CD14-positive monocyte (primary cell): ENCODE results near the gene HOXD10. TPM values are rescaled to one million over a fixed set of nuclear protein-coding genes. Genes with fewer than 3 reads are reported as not detected.
A peak's percentile ranks its signal among the peaks of the same experiment; 100 is the strongest.

ENCODE experiments used
- DNase-seq, 3 donors: peaks; one replicate each; pipeline ENCODE4 v3.0.0-alpha.2; 2011 to 2022
- H2AFZ ChIP-seq: 2 replicates; pipeline ENCODE4 v1.6.0; 2012; ENCODE audit warnings: mild to moderate bottlenecking, low read depth, low read length, inconsistent platforms; ENCODE audit not compliant: insufficient read depth, poor library complexity, severe bottlenecking
- H3K27ac ChIP-seq, 2 donors: 1 replicate in 1 of 2; 2 replicates in 1 of 2; pipeline ENCODE4 v1.5.1; 2012 to 2013; ENCODE audit warnings: low read length in 2 of 2, control low read depth in 1 of 2, inconsistent platforms in 1 of 2, low read depth in 1 of 2, mild to moderate bottlenecking in 1 of 2
- H3K27me3 ChIP-seq, 2 donors: one replicate each; pipeline versions ENCODE4 v1.6.0 to v1.6.1; 2011 to 2013; ENCODE audit warnings: low read length in 2 of 2; ENCODE audit not compliant: control insufficient read depth in 2 of 2, insufficient read depth in 2 of 2
- H3K36me3 ChIP-seq, 2 donors: replicated peaks in 1 of 2; 1 replicate in 1 of 2; 2 replicates in 1 of 2; pipeline versions ENCODE4 v1.5.1 to v1.6.1; 2012 to 2013; ENCODE audit warnings: low read length in 2 of 2, control low read depth in 1 of 2, inconsistent platforms in 1 of 2, mild to moderate bottlenecking in 1 of 2; ENCODE audit not compliant: insufficient read depth in 2 of 2, control insufficient read depth in 1 of 2
- H3K4me1 ChIP-seq, 2 donors: 1 replicate in 1 of 2; 2 replicates in 1 of 2; pipeline versions ENCODE4 v1.5.1 to v1.6.1; 2012 to 2013; ENCODE audit warnings: low read length in 2 of 2, control low read depth in 1 of 2, inconsistent platforms in 1 of 2, mild to moderate bottlenecking in 1 of 2, moderate library complexity in 1 of 2; ENCODE audit not compliant: insufficient read depth in 2 of 2, control insufficient read depth in 1 of 2
- H3K4me2 ChIP-seq: replicated peaks from 2 replicates; pipeline ENCODE3; 2012; ENCODE audit warnings: low read length, moderate library complexity, mild to moderate bottlenecking; ENCODE audit not compliant: poor library complexity, severe bottlenecking; ENCODE audit errors: extremely low read depth
- H3K4me3 ChIP-seq, 3 experiments: fragments of 200-600 bp in 1 of 3; sonication (generic) in 1 of 3; replicated peaks in 1 of 3; 1 replicate in 2 of 3; 2 replicates in 1 of 3; pipeline ENCODE4 v1.5.1; 2011 to 2013; ENCODE audit warnings: low read length in 3 of 3, mild to moderate bottlenecking in 3 of 3, control low read depth in 2 of 3, low read depth in 2 of 3, inconsistent platforms in 1 of 3, moderate library complexity in 1 of 3
- H3K79me2 ChIP-seq: 2 replicates; pipeline ENCODE4 v1.6.0; 2012; ENCODE audit warnings: mild to moderate bottlenecking, control low read depth, inconsistent platforms, low read length, moderate library complexity; ENCODE audit not compliant: insufficient read depth
- H3K9ac ChIP-seq: 2 replicates; pipeline ENCODE4 v1.6.0; 2017; ENCODE audit warnings: low read length, mild to moderate bottlenecking; ENCODE audit not compliant: insufficient read depth, poor library complexity, severe bottlenecking
- H3K9me3 ChIP-seq, 2 donors: replicated peaks in 1 of 2; 1 replicate in 1 of 2; 2 replicates in 1 of 2; pipeline versions ENCODE4 v1.5.1 to v1.6.1; 2012 to 2013; ENCODE audit warnings: low read length in 2 of 2, control low read depth in 1 of 2; ENCODE audit not compliant: control insufficient read depth in 1 of 2, insufficient read depth in 1 of 2
- H4K20me1 ChIP-seq: 2 replicates; pipeline ENCODE4 v1.6.0; 2012; ENCODE audit warnings: mild to moderate bottlenecking, low read length, control low read depth, moderate library complexity; ENCODE audit not compliant: insufficient read depth
- H3K27ac Mint-ChIP-seq, 7 donors: one replicate each; pipeline ENCODE4 v1.8.0; 2020; ENCODE audit warnings: mild to moderate bottlenecking in 7 of 7, mixed read lengths in 7 of 7, moderate library complexity in 6 of 7, inconsistent platforms in 2 of 7
- H3K27me3 Mint-ChIP-seq, 3 donors: one replicate each; pipeline ENCODE4 v1.8.0; 2021 to 2022; ENCODE audit warnings: low read depth in 3 of 3, mild to moderate bottlenecking in 3 of 3, mixed read lengths in 3 of 3, moderate library complexity in 3 of 3, inconsistent platforms in 1 of 3
- H3K36me3 Mint-ChIP-seq, 2 donors: one replicate each; pipeline ENCODE4 v1.8.0; 2020; ENCODE audit warnings: mixed read lengths in 2 of 2, inconsistent platforms in 1 of 2, mild to moderate bottlenecking in 1 of 2
- H3K4me1 Mint-ChIP-seq: one replicate; pipeline ENCODE4 v1.8.0; 2020; ENCODE audit warnings: mild to moderate bottlenecking, mixed read lengths
- H3K4me3 Mint-ChIP-seq, 2 donors: one replicate each; pipeline ENCODE4 v1.8.0; 2020; ENCODE audit warnings: mild to moderate bottlenecking in 2 of 2, mixed read lengths in 2 of 2, moderate library complexity in 1 of 2
- H3K9me3 Mint-ChIP-seq, 7 donors: one replicate each; pipeline ENCODE4 v1.8.0; 2020 to 2022; ENCODE audit warnings: mixed read lengths in 7 of 7, mild to moderate bottlenecking in 6 of 7, moderate library complexity in 6 of 7, inconsistent platforms in 2 of 7
- WGBS: methylation state at CpG from one replicate; pipeline ENCODE4 v1.1.5; 2013; ENCODE audit warnings: missing lambda C conversion rate; ENCODE audit not compliant: insufficient coverage; 5-methylcytosine and 5-hydroxymethylcytosine counted together
- intact Hi-C, 2 donors: fragments of 100-400 bp; cut with micrococcal nuclease; formaldehyde crosslinking; loops; one replicate each; pipeline versions ENCODE4 v1.15.0 to v1.15.1; 2023
- polyA plus RNA-seq, 3 donors: library from polyadenylated mRNA; depleted of rRNA in 1 of 3; unstranded in 2 of 3; stranded (reverse) in 1 of 3; fragments of 300-500 nt in 2 of 3; fragments of >200 nt in 1 of 3; fragmentation: Illumina TruSeq in 2 of 3; gene quantifications; 1 replicate in 2 of 3; 2 replicates in 1 of 3; pipeline ENCODE4 v1.2.3, GENCODE V29; 2012 to 2021
- TF ChIP-seq, protein P1 (sequence below): fragments of 200-600 bp; IDR thresholded peaks from one replicate; pipeline ENCODE4 v1.8.0; 2022; ENCODE audit warnings: antibody characterized with exemption, mild to moderate bottlenecking

HOXD10 gene
- polyA plus RNA-seq, 3 donors = not detected

DNA sequence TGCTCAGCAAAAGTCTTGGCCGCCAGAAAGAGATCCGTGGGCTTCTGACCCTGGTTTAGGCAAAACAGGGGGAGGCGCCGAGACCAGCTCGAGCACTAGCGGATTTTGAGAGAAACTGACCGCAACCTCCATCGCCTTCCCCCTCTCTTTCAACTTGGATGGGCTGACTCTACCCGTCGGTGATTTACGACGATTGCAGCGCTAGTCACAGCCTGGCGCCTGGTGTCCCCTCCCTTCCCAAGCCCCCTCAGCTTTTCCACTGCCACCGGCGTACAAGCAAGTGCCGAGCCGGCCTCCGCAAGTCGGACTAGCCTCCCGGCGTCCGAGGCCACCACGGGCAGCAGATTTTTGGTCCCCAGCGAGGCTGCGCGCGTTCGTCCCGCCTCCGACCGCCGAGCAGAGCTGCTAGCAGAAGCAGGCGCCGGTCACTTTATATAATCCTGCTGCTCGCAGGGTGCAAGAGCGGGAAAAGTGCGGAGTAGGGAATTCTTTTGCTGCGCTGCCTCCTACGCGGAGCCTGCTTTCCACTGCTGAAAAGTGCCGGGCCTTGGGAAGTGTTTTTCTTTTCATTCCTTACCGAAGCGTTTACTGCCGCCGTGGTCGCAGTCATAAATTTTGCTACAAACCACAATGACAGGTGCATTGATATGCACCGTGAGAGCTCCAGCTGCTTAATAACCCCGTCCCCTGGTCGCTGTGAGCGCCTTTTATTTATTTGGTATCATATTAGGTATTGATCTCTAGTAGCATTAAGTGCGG lies 48.2 kb downstream of the HOXD10 start:
- Histone ChIP-seq H3K79me2 (no peaks in the 10 kb centered on the region), H3K4me2 (no peak overlapping the region), H3K9ac (no peak overlapping the region), H3K9me3 (peaks cover 4 to 45% of the 10 kb centered on the region in 2 donors), H3K4me1 (no peaks in the 10 kb centered on the region), H4K20me1 (no peaks in the 10 kb centered on the region), H3K27me3 (peaks cover 82 to 100% of the 10 kb centered on the region in 2 donors), H3K4me3 (no peak overlapping the region), H3K27ac (no peak overlapping the region), H3K36me3 (no peaks in the 10 kb centered on the region), H2AFZ (no peak overlapping the region)
- TF ChIP-seq, protein P1, sequence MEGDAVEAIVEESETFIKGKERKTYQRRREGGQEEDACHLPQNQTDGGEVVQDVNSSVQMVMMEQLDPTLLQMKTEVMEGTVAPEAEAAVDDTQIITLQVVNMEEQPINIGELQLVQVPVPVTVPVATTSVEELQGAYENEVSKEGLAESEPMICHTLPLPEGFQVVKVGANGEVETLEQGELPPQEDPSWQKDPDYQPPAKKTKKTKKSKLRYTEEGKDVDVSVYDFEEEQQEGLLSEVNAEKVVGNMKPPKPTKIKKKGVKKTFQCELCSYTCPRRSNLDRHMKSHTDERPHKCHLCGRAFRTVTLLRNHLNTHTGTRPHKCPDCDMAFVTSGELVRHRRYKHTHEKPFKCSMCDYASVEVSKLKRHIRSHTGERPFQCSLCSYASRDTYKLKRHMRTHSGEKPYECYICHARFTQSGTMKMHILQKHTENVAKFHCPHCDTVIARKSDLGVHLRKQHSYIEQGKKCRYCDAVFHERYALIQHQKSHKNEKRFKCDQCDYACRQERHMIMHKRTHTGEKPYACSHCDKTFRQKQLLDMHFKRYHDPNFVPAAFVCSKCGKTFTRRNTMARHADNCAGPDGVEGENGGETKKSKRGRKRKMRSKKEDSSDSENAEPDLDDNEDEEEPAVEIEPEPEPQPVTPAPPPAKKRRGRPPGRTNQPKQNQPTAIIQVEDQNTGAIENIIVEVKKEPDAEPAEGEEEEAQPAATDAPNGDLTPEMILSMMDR = no peak
- Mint-ChIP-seq H3K27me3 (peaks cover 94 to 100% (median 100%) of the 10 kb centered on the region in 3 donors), H3K4me1 (peaks cover under 1% of the 10 kb centered on the region), H3K9me3 (peaks cover 0 to 51% (median 28%) of the 10 kb centered on the region in 7 donors), H3K27ac (no peak overlapping the region), H3K36me3 (peaks cover 0 to 8% of the 10 kb centered on the region in 2 donors), H3K4me3 (peak overlapping the region in 1 of 2 donors; percentile 54)
- intact Hi-C loops = no loop called here
- no peak for DNase-seq
- 3% methylated on average over 49 of the region's 52 CpGs for WGBS

DNA sequence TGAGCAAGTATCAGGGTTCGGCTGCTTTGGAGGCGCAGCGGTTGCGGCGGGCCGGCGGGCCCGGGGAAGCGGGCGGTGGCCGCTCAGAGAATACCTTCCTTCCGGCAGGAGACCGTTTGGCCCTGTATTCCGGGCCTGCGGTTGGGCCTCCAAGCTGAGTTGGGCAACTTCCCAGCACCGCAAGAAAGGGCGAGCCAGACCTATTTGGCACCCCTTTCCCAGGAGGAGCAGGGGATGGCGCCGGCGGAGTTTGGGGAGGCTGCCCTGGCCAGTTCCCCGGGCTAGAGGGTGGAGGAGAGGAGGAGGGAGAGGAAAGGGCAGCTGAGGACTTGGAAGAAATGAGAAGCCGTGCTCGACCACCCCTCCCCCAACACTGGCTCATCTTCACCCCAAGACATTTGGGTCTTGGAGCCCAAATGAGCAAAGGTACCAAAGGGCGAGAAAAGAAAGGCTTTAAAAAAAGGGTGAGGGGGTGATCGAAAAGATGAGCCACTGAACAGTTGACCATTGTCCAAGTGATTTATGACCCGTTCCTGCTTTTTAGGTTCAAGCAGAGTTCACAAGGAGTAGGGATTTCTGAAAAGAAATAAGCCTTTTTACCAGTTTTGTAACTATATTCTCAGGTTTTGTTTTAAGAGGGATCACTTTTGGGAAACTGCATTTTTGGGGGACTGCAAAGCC lies 48.9 kb downstream of the HOXD10 start:
- Histone ChIP-seq H3K9me3 (peaks cover 4 to 45% of the 10 kb centered on the region in 2 donors), H3K27me3 (peaks cover 80 to 100% of the 10 kb centered on the region in 2 donors), H2AFZ (no peak overlapping the region), H3K4me3 (no peak overlapping the region), H3K36me3 (no peaks in the 10 kb centered on the region), H3K4me1 (no peaks in the 10 kb centered on the region), H3K27ac (no peak overlapping the region), H4K20me1 (no peaks in the 10 kb centered on the region), H3K4me2 (no peak overlapping the region), H3K9ac (no peak overlapping the region), H3K79me2 (no peaks in the 10 kb centered on the region)
- WGBS = 2% methylated on average over 19 of the region's 26 CpGs
- peaks cover 0 to 8% of the 10 kb centered on the region in 2 donors for H3K36me3 Mint-ChIP-seq
- no peak for DNase-seq
- H3K9me3 Mint-ChIP-seq = peaks cover 0 to 50% (median 28%) of the 10 kb centered on the region in 7 donors
- H3K4me1 Mint-ChIP-seq = no peaks in the 10 kb centered on the region
- TF ChIP-seq, protein P1 = no peak
- peak overlapping the region in 1 of 2 donors; percentile 69 for H3K4me3 Mint-ChIP-seq
- H3K27ac Mint-ChIP-seq = no peak overlapping the region
- peaks cover 93 to 100% (median 100%) of the 10 kb centered on the region in 3 donors for H3K27me3 Mint-ChIP-seq
- intact Hi-C loops = no loop called here
